ENCODE results near the gene KIF2A. TPM values are rescaled to one million over a fixed set of nuclear protein-coding genes. Genes with fewer than 3 reads are reported as not detected.

Gene KIF2A
- total RNA-seq, 1 donor from 2014 or later = 40.4 TPM

DNA sequence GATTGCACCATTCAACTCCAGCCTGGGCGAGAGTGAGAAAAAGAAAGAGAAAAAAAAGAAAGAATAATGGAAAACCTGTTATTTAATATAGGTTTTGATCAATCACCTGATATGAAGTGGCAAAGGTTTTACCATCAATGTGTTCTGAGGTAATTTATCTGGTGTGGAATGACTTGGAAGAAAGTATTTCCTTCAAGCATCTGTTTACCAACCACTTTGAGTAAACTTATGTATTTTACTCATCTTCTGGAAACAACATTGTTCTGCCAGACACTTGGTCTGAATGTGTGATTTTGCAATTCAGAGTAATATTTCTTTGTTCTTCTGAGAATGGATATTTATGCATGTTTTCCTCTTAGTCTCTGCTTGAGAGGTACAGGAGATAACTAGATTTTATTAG is 24.3 kb downstream of the KIF2A start:
- H3K27ac Mint-ChIP-seq (ENCODE audit: unreplicated experiment) = no peak overlapping the region
- no peaks in the 10 kb centered on the region for H3K27me3 Mint-ChIP-seq (ENCODE audit: unreplicated experiment)
- no peak overlapping the region for H3K4me3 Mint-ChIP-seq (ENCODE audit: unreplicated experiment)
- TF ChIP-seq, protein P1, sequence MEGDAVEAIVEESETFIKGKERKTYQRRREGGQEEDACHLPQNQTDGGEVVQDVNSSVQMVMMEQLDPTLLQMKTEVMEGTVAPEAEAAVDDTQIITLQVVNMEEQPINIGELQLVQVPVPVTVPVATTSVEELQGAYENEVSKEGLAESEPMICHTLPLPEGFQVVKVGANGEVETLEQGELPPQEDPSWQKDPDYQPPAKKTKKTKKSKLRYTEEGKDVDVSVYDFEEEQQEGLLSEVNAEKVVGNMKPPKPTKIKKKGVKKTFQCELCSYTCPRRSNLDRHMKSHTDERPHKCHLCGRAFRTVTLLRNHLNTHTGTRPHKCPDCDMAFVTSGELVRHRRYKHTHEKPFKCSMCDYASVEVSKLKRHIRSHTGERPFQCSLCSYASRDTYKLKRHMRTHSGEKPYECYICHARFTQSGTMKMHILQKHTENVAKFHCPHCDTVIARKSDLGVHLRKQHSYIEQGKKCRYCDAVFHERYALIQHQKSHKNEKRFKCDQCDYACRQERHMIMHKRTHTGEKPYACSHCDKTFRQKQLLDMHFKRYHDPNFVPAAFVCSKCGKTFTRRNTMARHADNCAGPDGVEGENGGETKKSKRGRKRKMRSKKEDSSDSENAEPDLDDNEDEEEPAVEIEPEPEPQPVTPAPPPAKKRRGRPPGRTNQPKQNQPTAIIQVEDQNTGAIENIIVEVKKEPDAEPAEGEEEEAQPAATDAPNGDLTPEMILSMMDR (IDR thresholded peaks at IDR 0.05) = no peak
- peaks cover 34% of the 10 kb centered on the region for H3K4me1 Mint-ChIP-seq (ENCODE audit: unreplicated experiment)
- no peak for DNase-seq (ENCODE audit: extremely low spot score, unreplicated experiment)
- H3K36me3 Mint-ChIP-seq (ENCODE audit: unreplicated experiment) = no peaks in the 10 kb centered on the region
- H3K9me3 Mint-ChIP-seq (ENCODE audit: unreplicated experiment) = no peaks in the 10 kb centered on the region

- H3K9me3 Mint-ChIP-seq (ENCODE audit: unreplicated experiment) = no peaks in the 10 kb centered on the region
- peaks cover 27% of the 10 kb centered on the region for H3K4me1 Mint-ChIP-seq (ENCODE audit: unreplicated experiment)
- no peak overlapping the region for H3K4me3 Mint-ChIP-seq (ENCODE audit: unreplicated experiment)
- H3K36me3 Mint-ChIP-seq (ENCODE audit: unreplicated experiment) = no peaks in the 10 kb centered on the region
- TF ChIP-seq, protein P1 (IDR thresholded peaks at IDR 0.05) = no peak
- DNase-seq (ENCODE audit: extremely low spot score, unreplicated experiment) = no peak
- H3K27ac Mint-ChIP-seq (ENCODE audit: unreplicated experiment) = no peak overlapping the region
- H3K27me3 Mint-ChIP-seq (ENCODE audit: unreplicated experiment) = no peaks in the 10 kb centered on the region
Observed at GRCh38 chr5:62331921-62332320, 25.9 kb downstream of the KIF2A start.

GRCh38 chr5:62333250-62333794 is 27.3 kb downstream of the KIF2A start:
- peaks cover 14% of the 10 kb centered on the region for H3K4me1 Mint-ChIP-seq (ENCODE audit: unreplicated experiment)
- no peak overlapping the region for H3K27ac Mint-ChIP-seq (ENCODE audit: unreplicated experiment)
- no peaks in the 10 kb centered on the region for H3K9me3 Mint-ChIP-seq (ENCODE audit: unreplicated experiment)
- no peak for DNase-seq (ENCODE audit: extremely low spot score, unreplicated experiment)
- no peaks in the 10 kb centered on the region for H3K36me3 Mint-ChIP-seq (ENCODE audit: unreplicated experiment)
- no peaks in the 10 kb centered on the region for H3K27me3 Mint-ChIP-seq (ENCODE audit: unreplicated experiment)
- no peak overlapping the region for H3K4me3 Mint-ChIP-seq (ENCODE audit: unreplicated experiment)
- TF ChIP-seq, protein P1 (IDR thresholded peaks at IDR 0.05) = no peak

GRCh38 chr5:62334082-62334481 is 28.1 kb downstream of the KIF2A start:
- H3K36me3 Mint-ChIP-seq (ENCODE audit: unreplicated experiment) = no peaks in the 10 kb centered on the region
- TF ChIP-seq, protein P1 (IDR thresholded peaks at IDR 0.05) = no peak
- no peak overlapping the region for H3K27ac Mint-ChIP-seq (ENCODE audit: unreplicated experiment)
- peaks cover 6% of the 10 kb centered on the region for H3K4me1 Mint-ChIP-seq (ENCODE audit: unreplicated experiment)
- H3K4me3 Mint-ChIP-seq (ENCODE audit: unreplicated experiment) = no peak overlapping the region
- no peaks in the 10 kb centered on the region for H3K9me3 Mint-ChIP-seq (ENCODE audit: unreplicated experiment)
- no peaks in the 10 kb centered on the region for H3K27me3 Mint-ChIP-seq (ENCODE audit: unreplicated experiment)
- no peak for DNase-seq (ENCODE audit: extremely low spot score, unreplicated experiment)

DNA sequence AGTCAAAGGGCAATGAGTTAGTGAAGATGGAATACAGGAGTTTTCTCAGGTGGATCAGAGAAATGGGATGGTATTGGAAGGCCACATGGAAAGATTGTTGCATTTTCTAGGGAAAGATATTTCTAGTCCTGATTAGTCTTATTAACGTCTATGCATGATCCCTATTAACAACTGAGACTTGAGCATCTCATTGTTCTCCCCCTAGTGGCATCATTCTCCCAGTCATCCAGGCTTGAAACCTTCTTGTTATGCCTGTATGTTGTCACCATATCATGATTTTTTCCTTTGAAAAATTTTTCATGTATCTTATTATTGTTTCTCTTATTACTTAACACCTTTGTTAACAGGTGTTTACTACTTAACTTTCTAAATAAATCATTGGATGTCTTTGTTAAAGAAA is 34.4 kb downstream of the KIF2A start:
- Mint-ChIP-seq H3K36me3 (ENCODE audit: unreplicated experiment) (no peaks in the 10 kb centered on the region), H3K4me1 (ENCODE audit: unreplicated experiment) (peaks cover 3% of the 10 kb centered on the region), H3K9me3 (ENCODE audit: unreplicated experiment) (no peaks in the 10 kb centered on the region), H3K27ac (ENCODE audit: unreplicated experiment) (no peak overlapping the region), H3K4me3 (ENCODE audit: unreplicated experiment) (no peak overlapping the region), H3K27me3 (ENCODE audit: unreplicated experiment) (no peaks in the 10 kb centered on the region)
- TF ChIP-seq, protein P1 (IDR thresholded peaks at IDR 0.05) = peak; percentile 36
- DNase-seq (ENCODE audit: extremely low spot score, unreplicated experiment) = no peak
